ENCODE results near the gene PTPRK.

DNA sequence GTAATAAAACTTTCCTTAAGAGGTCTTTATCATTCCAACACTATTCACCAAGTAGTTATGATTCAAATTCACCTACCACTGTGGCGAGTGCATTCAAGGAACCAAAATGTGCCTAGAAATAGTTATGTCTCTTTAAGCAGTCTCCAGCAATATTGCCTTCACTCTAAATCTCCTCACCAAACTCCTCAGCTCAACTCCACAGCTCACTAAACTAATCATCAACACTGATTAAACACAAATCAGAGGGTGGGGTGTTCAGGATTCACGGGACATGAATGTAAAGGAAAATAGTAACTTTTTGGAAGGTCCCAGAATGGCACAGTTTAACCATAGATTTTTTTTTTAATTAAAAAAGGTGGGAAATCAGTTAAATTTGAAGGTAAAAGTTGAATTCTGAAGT, 549.0 kb downstream of the PTPRK start:
- TF ChIP-seq ZNF384 (IDR thresholded peaks at IDR 0.05) = no peak
- TF ChIP-seq FOXA1 (IDR thresholded peaks at IDR 0.05) = no peak
- no peak for TF ChIP-seq SUZ12 (IDR thresholded peaks at IDR 0.05)
- TF ChIP-seq L3MBTL2 (conservative IDR thresholded peaks at IDR 0.05) = no peak
- no peak for TF ChIP-seq TARDBP (IDR thresholded peaks at IDR 0.05)
- no peak for TF ChIP-seq ARNT (IDR thresholded peaks at IDR 0.05)
- TF ChIP-seq SP1 (IDR thresholded peaks at IDR 0.05) = no peak
- TF ChIP-seq NFRKB (IDR thresholded peaks at IDR 0.05) = no peak
- TF ChIP-seq BHLHE40 (IDR thresholded peaks at IDR 0.05; ENCODE audit: borderline replicate concordance) = no peak
- TF ChIP-seq FOXK2 (IDR thresholded peaks at IDR 0.05) = no peak
- TF ChIP-seq, protein P1, sequence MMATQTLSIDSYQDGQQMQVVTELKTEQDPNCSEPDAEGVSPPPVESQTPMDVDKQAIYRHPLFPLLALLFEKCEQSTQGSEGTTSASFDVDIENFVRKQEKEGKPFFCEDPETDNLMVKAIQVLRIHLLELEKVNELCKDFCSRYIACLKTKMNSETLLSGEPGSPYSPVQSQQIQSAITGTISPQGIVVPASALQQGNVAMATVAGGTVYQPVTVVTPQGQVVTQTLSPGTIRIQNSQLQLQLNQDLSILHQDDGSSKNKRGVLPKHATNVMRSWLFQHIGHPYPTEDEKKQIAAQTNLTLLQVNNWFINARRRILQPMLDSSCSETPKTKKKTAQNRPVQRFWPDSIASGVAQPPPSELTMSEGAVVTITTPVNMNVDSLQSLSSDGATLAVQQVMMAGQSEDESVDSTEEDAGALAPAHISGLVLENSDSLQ (IDR thresholded peaks at IDR 0.05) = no peak

All from HEK293T (cell line).